GM12874 (cell line): ENCODE measurements around the gene SIGLEC9.

Experiments used
- CTCF ChIP-seq: IDR thresholded peaks from 2 replicates; pipeline ENCODE4 v1.5.1; 2011; ENCODE audit warnings: low read depth, mild to moderate bottlenecking, control low read depth, low read length, moderate library complexity; ENCODE audit not compliant: insufficient read depth

The SIGLEC9 gene

GRCh38 chr19:51124729-51125128 lies at the start of gene SIGLEC9:
Gene SIGLEC9, plus strand, starts transcription at chr19:51124906. Its CDS starts 69 bp downstream, at chr19:51124975.
- TF ChIP-seq CTCF: no peak

- no peak for TF ChIP-seq CTCF
These were observed 48.7 kb upstream of the SIGLEC9 start for GRCh38 chr19:51075998-51076397.

- TF ChIP-seq CTCF: no peak
These were observed 48.0 kb upstream of the SIGLEC9 start for GRCh38 chr19:51076631-51077213.

GRCh38 chr19:51078104-51078503 lies 46.6 kb upstream of the SIGLEC9 start:
- TF ChIP-seq CTCF: no peak

- TF ChIP-seq CTCF: no peak
These were observed 46.0 kb upstream of the SIGLEC9 start for GRCh38 chr19:51078731-51079130.

GRCh38 chr19:51079481-51080110 lies 45.1 kb upstream of the SIGLEC9 start:
- no peak for TF ChIP-seq CTCF

GRCh38 chr19:51081476-51081875 lies 43.2 kb upstream of the SIGLEC9 start:
- TF ChIP-seq CTCF: no peak
